Measurements from ENCODE around the gene CCND1.

DNA sequence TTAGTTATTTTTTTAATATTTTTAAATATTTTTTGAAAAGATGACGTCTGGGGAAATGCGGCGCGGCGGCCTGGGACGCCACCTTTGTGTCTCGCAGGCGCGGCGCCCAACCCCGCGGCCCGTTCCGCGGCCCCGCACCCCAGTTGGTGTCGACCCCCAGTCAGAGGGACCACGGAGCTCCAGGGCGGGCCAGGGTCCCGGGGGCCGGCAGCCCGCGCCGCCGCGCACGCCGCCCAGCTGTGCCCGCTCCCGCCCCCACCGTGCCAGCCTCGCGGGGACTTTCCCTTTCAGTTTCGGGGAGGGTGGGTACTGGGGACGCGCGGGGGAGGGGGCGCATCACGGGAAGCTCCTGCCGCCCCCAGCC, 1.6 kb downstream of the CCND1 start:
- TF ChIP-seq POLR2AphosphoS5 (IDR thresholded peaks at IDR 0.05), result no peak
- TF ChIP-seq, protein P1, sequence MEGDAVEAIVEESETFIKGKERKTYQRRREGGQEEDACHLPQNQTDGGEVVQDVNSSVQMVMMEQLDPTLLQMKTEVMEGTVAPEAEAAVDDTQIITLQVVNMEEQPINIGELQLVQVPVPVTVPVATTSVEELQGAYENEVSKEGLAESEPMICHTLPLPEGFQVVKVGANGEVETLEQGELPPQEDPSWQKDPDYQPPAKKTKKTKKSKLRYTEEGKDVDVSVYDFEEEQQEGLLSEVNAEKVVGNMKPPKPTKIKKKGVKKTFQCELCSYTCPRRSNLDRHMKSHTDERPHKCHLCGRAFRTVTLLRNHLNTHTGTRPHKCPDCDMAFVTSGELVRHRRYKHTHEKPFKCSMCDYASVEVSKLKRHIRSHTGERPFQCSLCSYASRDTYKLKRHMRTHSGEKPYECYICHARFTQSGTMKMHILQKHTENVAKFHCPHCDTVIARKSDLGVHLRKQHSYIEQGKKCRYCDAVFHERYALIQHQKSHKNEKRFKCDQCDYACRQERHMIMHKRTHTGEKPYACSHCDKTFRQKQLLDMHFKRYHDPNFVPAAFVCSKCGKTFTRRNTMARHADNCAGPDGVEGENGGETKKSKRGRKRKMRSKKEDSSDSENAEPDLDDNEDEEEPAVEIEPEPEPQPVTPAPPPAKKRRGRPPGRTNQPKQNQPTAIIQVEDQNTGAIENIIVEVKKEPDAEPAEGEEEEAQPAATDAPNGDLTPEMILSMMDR (IDR thresholded peaks at IDR 0.05), result no peak
